HG02840 (cell line): ENCODE data around the gene ZNF827.

Experiments
- ATAC-seq: cut with Tn5 transposase; IDR thresholded peaks from one replicate; pipeline ENCODE4 v1.9.1; 2021; ENCODE audit warnings: mild to moderate bottlenecking, moderate library complexity, moderate number of reproducible peaks; ENCODE audit not compliant: unreplicated experiment, low FRiP score

The ZNF827 gene

GRCh38 chr4:145808848-145809512 lies 129.6 kb downstream of the ZNF827 start:
- peak; percentile 15 for ATAC-seq

- ATAC-seq: peak; percentile 54
Measured at GRCh38 chr4:145808021-145808650, 130.5 kb downstream of the ZNF827 start.

- ATAC-seq: no peak
Measured at GRCh38 chr4:145805490-145805889, 133.1 kb downstream of the ZNF827 start.

- no peak for ATAC-seq
Measured at GRCh38 chr4:145804116-145804515, 134.5 kb downstream of the ZNF827 start.

- no peak for ATAC-seq
Measured at GRCh38 chr4:145799223-145799622, 139.4 kb downstream of the ZNF827 start.

GRCh38 chr4:145797278-145797677 lies 141.3 kb downstream of the ZNF827 start:
- ATAC-seq: no peak

GRCh38 chr4:145796346-145796745 lies 142.3 kb downstream of the ZNF827 start:
- ATAC-seq: no peak

GRCh38 chr4:145795521-145795920 lies 143.1 kb downstream of the ZNF827 start:
- ATAC-seq: no peak

GRCh38 chr4:145792429-145792828 lies 146.2 kb downstream of the ZNF827 start:
- ATAC-seq: no peak

DNA sequence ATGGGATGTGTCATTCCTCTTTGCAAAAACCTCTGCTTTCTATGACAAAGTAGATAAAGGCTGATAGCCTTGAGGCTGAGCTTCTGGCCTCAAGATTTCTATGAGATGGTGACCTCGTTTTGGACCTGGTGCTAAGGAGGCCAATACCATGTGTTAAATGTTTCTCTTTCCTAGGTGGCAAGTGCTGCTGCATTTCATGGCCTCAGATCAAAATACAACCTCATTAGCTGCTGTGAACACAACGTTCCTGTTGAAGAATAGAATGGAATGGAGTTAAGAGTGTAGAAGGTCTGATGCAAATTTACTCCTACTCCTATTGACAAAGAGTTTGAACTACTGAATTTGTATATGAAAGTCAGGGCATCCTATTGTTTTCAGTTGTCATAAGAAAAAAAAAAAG lies 146.6 kb downstream of the ZNF827 start:
- ATAC-seq: no peak

DNA sequence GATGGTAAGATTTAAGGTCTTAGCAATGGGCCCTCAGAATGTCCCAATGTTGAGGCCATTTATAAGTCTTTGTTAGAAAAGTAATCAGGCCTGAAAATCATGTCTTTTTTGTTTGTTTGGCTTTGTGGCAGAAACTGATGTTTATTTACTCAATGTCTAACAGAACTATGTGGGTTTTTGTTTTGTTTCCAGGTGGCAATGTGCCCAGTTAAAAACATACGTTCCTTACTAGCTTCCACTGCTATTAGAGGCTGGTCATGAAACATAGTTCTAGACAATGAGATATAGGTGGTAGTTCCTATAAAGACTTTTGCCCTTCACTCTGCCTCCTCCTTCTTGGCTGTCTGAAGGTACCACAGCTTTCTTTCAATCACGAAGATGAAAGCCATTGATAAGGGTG lies 149.9 kb downstream of the ZNF827 start:
- no peak for ATAC-seq

DNA sequence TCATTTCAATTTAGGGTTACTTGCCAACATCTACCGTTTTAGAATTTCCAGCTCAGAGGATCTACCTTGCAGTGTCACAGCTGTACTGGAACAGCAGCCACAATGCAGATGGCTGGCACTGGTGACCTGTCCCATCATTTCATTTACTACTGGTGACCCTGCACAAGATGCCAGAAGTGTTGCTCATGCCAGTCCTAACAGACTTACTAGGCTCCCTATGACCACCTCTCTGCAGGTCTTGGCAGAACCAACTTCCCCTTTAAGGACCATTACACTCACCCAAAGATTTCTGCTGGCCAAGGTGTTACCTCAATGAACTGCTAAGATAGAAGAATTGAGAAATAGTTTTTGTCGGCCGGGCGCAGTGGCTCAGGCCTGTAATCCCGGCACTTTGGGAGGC lies 151.8 kb downstream of the ZNF827 start:
- no peak for ATAC-seq

- no peak for ATAC-seq
Measured at GRCh38 chr4:145786261-145786660, 152.4 kb downstream of the ZNF827 start.

DNA sequence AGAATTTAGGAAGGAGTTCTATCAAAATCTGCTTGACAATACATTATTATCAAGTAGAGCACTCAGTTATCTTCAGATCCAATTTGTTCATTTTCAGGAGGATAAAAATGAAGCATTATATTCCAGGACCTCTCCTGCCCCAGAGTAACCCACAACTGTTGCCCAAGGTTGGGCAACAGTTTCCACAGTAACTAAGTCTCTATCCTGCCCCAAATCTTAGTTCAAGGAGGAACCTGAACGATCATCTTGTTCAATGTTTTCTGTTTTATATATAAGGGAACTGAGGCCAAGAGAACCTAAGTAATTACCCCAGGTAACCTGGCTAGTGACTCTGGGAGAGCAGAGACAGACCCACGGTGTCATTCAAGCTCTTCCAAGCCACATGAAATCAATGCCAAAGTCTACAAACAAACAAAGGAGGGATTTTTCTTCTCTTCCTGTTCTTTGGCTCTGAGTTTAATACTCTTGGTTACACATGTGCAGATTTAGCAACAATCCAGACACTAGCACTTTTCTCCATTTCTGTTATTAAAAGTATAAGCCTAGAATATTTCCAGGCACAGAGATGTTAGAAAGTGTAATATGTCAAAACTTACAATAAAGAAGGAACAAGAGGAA lies 153.1 kb downstream of the ZNF827 start:
- no peak for ATAC-seq

DNA sequence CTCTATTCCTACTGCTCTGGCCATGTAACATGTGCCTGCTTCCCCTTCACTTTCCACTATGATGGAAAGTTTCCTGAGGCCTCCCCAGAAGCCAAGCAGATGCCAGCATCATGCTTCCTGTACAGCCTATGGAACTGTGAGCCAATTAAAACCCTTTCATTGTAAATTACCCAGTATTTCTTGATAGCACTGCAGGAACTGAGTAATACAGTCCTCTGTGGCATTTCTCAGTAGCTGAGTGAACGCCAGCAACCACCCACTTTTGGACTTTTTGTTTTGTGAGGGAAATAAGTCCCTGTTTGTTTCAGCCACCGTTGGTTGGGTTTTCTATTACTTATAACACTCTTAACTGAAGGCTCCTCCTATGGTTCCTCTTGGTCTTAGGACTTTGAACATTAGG lies 154.6 kb downstream of the ZNF827 start:
- no peak for ATAC-seq

DNA sequence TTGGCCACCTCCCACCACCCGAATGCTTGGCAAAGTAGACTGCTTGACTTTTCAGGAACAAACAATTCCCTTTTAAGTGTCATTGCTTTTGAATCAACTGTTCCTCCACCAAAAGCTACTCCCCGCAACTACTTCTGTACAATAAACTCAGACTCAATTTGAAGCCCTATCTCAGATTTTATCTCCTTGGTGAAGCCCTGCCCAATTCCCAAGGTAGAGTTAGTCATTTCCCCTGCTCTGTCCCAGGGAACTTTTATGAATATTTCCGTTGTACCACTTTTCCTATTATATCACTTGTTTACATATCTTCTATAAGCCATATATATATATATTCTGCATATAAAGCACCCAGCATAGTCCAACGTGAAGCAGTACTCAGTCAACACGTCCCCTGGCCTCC lies 155.9 kb downstream of the ZNF827 start:
- no peak for ATAC-seq

GRCh38 chr4:145781351-145781750 lies 157.3 kb downstream of the ZNF827 start:
- no peak for ATAC-seq

DNA sequence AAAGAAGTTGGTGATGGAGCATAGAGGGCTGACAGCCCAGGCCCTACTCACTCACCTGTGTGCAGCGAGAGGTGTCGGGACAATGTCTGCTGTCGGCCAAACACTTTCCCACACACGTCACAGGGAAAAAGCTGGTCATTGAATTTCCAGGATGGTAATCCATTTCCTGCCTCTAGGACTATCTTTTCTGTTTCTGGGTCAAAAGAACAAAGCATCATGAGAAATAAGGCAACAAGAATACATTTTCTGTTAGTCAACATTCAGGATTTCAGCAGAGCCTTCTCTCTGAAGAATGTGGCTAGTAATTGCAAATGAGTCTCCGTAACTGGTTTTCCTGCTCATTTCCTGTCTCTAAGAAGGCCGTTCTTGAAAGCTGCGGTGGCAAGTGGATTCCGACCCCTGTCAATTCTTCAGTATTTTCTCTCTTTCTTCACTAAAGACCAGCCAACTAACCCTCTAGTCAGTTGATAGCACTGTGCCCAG lies 159.3 kb downstream of the ZNF827 start:
- ATAC-seq: no peak

GRCh38 chr4:145776208-145776607 lies 162.4 kb downstream of the ZNF827 start:
- ATAC-seq: no peak

GRCh38 chr4:145775406-145775805 lies 163.2 kb downstream of the ZNF827 start:
- ATAC-seq: no peak

- no peak for ATAC-seq
Measured at GRCh38 chr4:145774473-145774872, 164.2 kb downstream of the ZNF827 start.
